Mesodermal cell (in vitro differentiated cells): ENCODE measurements around the gene CASKIN1.

Experiments used
- H3K27ac ChIP-seq: 2 replicates; pipeline ENCODE4 v1.7.0; 2013; ENCODE audit warnings: mild to moderate bottlenecking, low read depth, low read length, moderate library complexity; ENCODE audit not compliant: severe bottlenecking
- H3K36me3 ChIP-seq: 2 replicates; pipeline ENCODE4 v1.7.1; 2013; ENCODE audit warnings: mild to moderate bottlenecking, low read length, moderate library complexity; ENCODE audit not compliant: control insufficient read depth, insufficient read depth
- H3K4me1 ChIP-seq: one replicate; pipeline ENCODE4 v1.7.1; 2013; ENCODE audit warnings: mild to moderate bottlenecking, low read length; ENCODE audit not compliant: insufficient read depth, control insufficient read depth, poor library complexity, severe bottlenecking
- H3K4me3 ChIP-seq: 2 replicates; pipeline ENCODE4 v1.7.0; 2013; ENCODE audit warnings: low read length, control low read depth, mild to moderate bottlenecking; ENCODE audit not compliant: insufficient read depth, poor library complexity, severe bottlenecking; ENCODE audit errors: extremely low read depth
- H3K9me3 ChIP-seq: 2 replicates; pipeline ENCODE4 v1.7.1; 2013; ENCODE audit warnings: mild to moderate bottlenecking, low read length, moderate library complexity; ENCODE audit not compliant: control insufficient read depth
- WGBS, 2 experiments: methylation state at CpG; one replicate each; pipeline ENCODE4 v1.1.5; 2013; ENCODE audit warnings: missing lambda C conversion rate in 2 of 2; ENCODE audit not compliant: insufficient coverage in 2 of 2; 5-methylcytosine and 5-hydroxymethylcytosine counted together

Gene CASKIN1

GRCh38 chr16:2232094-2232990 is 35.9 kb upstream of the CASKIN1 start:
- Histone ChIP-seq H3K27ac (no peak overlapping the region), H3K4me1 (peaks cover 10% of the 10 kb centered on the region), H3K9me3 (no peaks in the 10 kb centered on the region), H3K36me3 (peaks cover 73% of the 10 kb centered on the region), H3K4me3 (no peak overlapping the region)
- WGBS, 2 experiments, result 94 to 95% methylated on average over 30 to 36 of the region's 41 CpGs

DNA sequence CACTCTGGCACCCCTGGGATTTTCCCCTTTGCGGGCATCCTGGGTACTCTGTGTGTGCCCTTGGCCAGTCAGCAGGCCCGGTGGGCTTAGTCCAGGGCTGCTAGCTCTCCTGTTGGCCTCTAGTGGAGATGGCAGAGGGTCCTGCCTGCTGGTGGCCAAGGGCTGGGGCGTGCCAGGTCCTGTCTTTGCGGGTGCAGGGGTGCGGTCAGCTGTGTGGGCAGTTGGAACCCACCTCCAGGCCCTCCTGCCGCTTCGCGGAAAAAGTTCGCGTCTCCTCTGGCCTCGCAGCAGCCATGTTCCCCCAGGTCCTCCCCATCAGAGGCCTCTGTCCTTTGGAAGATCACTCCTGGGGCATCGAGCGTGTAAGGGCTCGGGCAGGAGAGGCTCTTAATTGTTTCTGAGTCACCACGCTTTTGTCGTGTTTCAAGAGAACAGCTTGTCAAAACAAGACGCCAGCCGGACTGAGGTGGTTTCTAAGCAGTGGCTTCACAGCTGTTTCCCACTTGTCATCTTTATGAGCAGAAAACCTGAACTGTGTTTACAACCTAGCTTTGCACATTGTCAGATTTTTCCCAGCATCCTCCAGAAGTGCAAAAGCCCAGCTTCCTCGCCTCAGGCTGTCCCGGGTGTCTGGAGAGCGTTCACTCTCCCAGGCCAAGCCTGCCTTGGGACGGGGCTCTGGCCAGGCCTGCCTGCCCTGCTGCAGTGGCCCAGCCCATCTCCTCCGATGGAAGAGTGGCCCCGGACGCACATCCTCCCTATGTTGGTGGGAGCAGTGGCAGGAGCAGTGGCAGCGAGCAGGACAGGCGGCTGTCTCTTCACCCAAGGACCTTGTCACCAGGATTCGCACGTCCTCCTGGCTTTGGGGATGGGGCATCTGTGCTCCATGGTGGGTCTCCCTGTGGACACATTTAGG is 34.9 kb upstream of the CASKIN1 start:
- H3K4me3 ChIP-seq, result no peak overlapping the region
- 96 to 97% methylated on average over 29 of the region's 29 CpGs for WGBS, 2 experiments
- peaks cover 7% of the 10 kb centered on the region for H3K4me1 ChIP-seq
- peaks cover 80% of the 10 kb centered on the region for H3K36me3 ChIP-seq
- H3K27ac ChIP-seq, result no peak overlapping the region
- H3K9me3 ChIP-seq, result no peaks in the 10 kb centered on the region

GRCh38 chr16:2230376-2230775 is 34.0 kb upstream of the CASKIN1 start:
- 92 to 96% methylated on average over 6 to 12 of the region's 13 CpGs for WGBS, 2 experiments
- peaks cover 82% of the 10 kb centered on the region for H3K36me3 ChIP-seq
- no peak overlapping the region for H3K27ac ChIP-seq
- H3K9me3 ChIP-seq, result no peaks in the 10 kb centered on the region
- H3K4me3 ChIP-seq, result no peak overlapping the region
- no peaks in the 10 kb centered on the region for H3K4me1 ChIP-seq

DNA sequence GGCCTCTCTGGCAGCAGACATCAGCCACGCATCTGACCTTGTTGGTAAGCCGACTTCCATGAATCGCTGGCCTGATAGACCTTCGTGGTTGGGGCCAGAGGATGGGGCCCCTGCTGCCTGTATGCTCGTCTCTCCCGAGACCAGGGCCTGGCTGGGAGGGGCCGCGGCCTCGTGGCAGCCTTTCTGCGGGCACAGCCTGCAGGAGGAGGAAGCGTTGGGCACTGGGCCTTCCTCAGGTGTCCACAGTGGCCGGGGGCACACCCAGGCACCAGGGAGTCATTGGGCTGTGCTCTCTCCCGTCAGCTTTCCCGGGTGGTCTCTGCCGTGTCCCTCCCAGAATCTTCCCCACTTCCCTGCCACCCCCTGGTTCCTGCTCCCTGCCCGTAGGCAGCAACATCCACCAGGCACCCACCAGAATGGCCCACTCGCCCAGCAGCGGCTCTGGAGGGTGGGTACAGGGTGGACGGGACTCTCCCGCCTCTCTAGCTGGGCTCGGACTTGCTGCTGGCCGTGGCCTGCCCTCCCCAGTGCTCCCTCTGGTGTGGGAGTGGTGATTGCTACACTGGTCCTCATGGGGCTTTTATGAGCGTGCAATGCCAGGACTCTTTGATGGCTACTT is 33.3 kb upstream of the CASKIN1 start:
- no peak overlapping the region for H3K27ac ChIP-seq
- H3K9me3 ChIP-seq, result no peaks in the 10 kb centered on the region
- 97 to 98% methylated on average over 20 to 21 of the region's 23 CpGs for WGBS, 2 experiments
- no peak overlapping the region for H3K4me3 ChIP-seq
- H3K36me3 ChIP-seq, result peaks cover 75% of the 10 kb centered on the region
- H3K4me1 ChIP-seq, result peaks cover under 1% of the 10 kb centered on the region

DNA sequence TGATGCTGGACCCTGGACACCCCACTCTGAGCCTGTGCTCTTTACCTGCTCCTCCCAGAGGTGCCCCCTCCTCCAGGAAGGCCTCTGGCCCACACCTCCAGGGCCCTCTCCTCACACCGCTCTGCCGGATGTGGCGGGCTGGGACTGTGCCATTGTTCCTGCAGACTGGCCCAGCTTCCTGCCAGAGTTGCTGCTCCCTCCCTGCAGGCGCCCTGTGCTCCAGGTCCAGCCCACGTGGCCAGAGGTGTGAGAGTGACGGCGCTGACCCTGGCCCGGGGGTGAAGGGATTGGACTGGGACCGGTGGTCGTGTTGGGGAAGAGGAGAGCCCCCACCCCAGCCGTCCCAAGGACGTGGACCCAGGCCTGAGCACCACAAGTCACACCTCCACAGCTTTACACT is 32.7 kb upstream of the CASKIN1 start:
- peaks cover 69% of the 10 kb centered on the region for H3K36me3 ChIP-seq
- peaks cover 6% of the 10 kb centered on the region for H3K4me1 ChIP-seq
- H3K4me3 ChIP-seq, result no peak overlapping the region
- no peaks in the 10 kb centered on the region for H3K9me3 ChIP-seq
- WGBS, 2 experiments, result 96 to 100% methylated on average over 5 to 8 of the region's 12 CpGs
- no peak overlapping the region for H3K27ac ChIP-seq

DNA sequence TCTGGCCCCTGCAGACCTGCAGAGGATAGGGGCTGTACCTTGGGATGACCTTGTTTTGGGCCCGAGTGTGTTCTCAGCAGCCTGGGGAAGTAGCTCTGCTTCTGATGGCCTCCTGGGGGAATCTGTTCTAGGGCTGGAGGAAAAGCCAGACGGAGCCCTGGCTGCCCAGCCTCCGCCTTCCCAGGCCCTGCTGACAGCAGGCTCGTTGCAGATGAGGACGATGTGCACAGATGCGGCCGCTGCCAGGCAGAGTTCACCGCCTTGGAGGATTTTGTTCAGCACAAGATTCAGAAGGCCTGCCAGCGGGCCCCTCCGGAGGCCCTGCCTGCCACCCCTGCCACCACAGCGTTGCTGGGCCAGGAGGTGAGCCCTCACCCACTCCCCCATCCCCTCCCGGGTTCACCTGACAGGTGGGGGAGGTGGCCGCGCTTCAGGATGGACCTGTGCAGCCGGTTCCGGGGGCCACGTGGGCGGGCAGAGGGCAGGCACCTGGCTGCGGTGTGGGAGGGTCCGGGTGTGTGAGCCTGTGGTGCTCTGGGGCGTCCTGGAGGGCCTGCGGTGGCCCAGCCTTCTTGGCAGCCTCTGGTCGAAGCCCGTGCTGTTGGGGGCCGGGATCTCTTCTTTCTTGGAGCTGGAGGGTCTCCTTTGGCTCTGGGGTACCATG is 31.9 kb upstream of the CASKIN1 start:
- Histone ChIP-seq H3K4me3 (no peak overlapping the region), H3K9me3 (no peaks in the 10 kb centered on the region), H3K4me1 (peaks cover 6% of the 10 kb centered on the region), H3K36me3 (peaks cover 63% of the 10 kb centered on the region), H3K27ac (no peak overlapping the region)
- 96 to 97% methylated on average over 22 of the region's 25 CpGs for WGBS, 2 experiments

GRCh38 chr16:2226918-2227317 is 30.5 kb upstream of the CASKIN1 start:
- no peak overlapping the region for H3K27ac ChIP-seq
- peaks cover 49% of the 10 kb centered on the region for H3K36me3 ChIP-seq
- H3K4me1 ChIP-seq, result peaks cover 6% of the 10 kb centered on the region
- no peaks in the 10 kb centered on the region for H3K9me3 ChIP-seq
- no peak overlapping the region for H3K4me3 ChIP-seq
- WGBS, 2 experiments, result 94 to 95% methylated on average over 3 of the region's 6 CpGs

- no peak overlapping the region for H3K27ac ChIP-seq
- 85 to 100% methylated on average over 6 of the region's 9 CpGs for WGBS, 2 experiments
- H3K9me3 ChIP-seq, result no peaks in the 10 kb centered on the region
- peaks cover 43% of the 10 kb centered on the region for H3K36me3 ChIP-seq
- peaks cover 6% of the 10 kb centered on the region for H3K4me1 ChIP-seq
- no peak overlapping the region for H3K4me3 ChIP-seq
Observed at GRCh38 chr16:2226245-2226793, 29.9 kb upstream of the CASKIN1 start.

DNA sequence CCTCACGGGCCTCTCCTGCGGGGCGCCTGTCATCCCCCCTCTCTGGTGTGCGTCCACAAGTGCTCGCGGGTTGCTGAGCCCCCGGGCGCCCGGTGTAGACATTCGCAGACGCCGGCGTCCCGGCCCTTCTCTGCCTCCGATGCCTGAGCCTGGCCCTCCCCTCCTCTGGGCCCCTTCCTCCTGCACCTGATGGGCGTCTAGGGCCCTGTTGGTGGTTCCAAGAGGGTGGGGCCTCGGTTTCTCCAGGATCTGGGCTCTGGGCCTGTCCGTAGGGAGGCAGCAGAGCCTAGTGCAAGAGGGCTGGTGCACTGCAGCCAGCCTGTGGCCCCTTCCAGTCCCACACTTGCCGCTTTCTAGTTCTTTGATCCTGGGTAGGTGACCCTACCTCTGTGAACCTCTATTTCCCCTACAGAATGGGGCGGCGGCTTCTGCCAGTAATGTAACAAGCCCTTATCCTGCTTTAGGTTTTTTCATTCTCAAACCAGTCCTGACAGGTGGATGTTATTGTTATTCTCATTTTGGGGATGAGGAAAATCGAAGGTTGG is 27.6 kb upstream of the CASKIN1 start:
- peaks cover 24% of the 10 kb centered on the region for H3K36me3 ChIP-seq
- peak overlapping the region; percentile 66 for H3K27ac ChIP-seq
- H3K4me3 ChIP-seq, result peak overlapping the region; percentile 98
- 10 to 13% methylated on average over 8 to 17 of the region's 22 CpGs for WGBS, 2 experiments
- no peaks in the 10 kb centered on the region for H3K9me3 ChIP-seq
- peaks cover 6% of the 10 kb centered on the region for H3K4me1 ChIP-seq
